ENCODE measurements around the gene PLCD1.

GRCh38 chr3:38016847-38017444 is 12.5 kb downstream of the PLCD1 start:
- TF ChIP-seq CTCF (IDR thresholded peaks at IDR 0.05) (no peak), POLR2A (IDR thresholded peaks at IDR 0.05) (no peak)

Measured in body of pancreas (tissue), 4 donors.